Neural crest cell (in vitro differentiated cells): ENCODE measurements around the gene NEDD1. TPM values are rescaled to one million over a fixed set of nuclear protein-coding genes. Genes with fewer than 3 reads are reported as not detected.
A peak's percentile ranks its signal among the peaks of the same experiment; 100 is the strongest.

Experiments used
- DNase-seq: peaks from one replicate; pipeline ENCODE4 v3.0.0; 2021; ENCODE audit warnings: low read depth, mixed read lengths, low spot score
- H3K27ac Mint-ChIP-seq: one replicate; pipeline ENCODE4 v1.8.0; 2021; ENCODE audit warnings: mild to moderate bottlenecking, mixed read lengths; ENCODE audit not compliant: unreplicated experiment
- H3K27me3 Mint-ChIP-seq: 2 replicates; pipeline ENCODE4 v1.8.0; 2021; ENCODE audit warnings: low read depth, mild to moderate bottlenecking, mixed read lengths
- H3K36me3 Mint-ChIP-seq: 2 replicates; pipeline ENCODE4 v1.8.0; 2021; ENCODE audit warnings: low read depth, mild to moderate bottlenecking, mixed read lengths
- H3K4me1 Mint-ChIP-seq: 2 replicates; pipeline ENCODE4 v1.8.0; 2021; ENCODE audit warnings: mixed read lengths
- H3K4me3 Mint-ChIP-seq: one replicate; pipeline ENCODE4 v1.8.0; 2021; ENCODE audit warnings: mild to moderate bottlenecking, mixed read lengths
- H3K9me3 Mint-ChIP-seq: 2 replicates; pipeline ENCODE4 v1.8.0; 2021; ENCODE audit warnings: mixed read lengths
- CTCF ChIP-seq: fragments of 200-600 bp; sonication (generic); conservative IDR thresholded peaks from 2 replicates; pipeline ENCODE4 v1.5.0; 2021; ENCODE audit warnings: antibody characterized with exemption, mild to moderate bottlenecking
- total RNA-seq: library from RNA; stranded (reverse); gene quantifications from 2 replicates; pipeline ENCODE4 v1.2.1, GENCODE V29; 2021

Gene NEDD1
- total RNA-seq, 1 donor from 2014 or later = 37.3 TPM

GRCh38 chr12:96988919-96989318, 81.9 kb downstream of the NEDD1 start:
- peaks cover 73% of the 10 kb centered on the region for H3K4me1 Mint-ChIP-seq
- TF ChIP-seq CTCF = no peak
- H3K36me3 Mint-ChIP-seq = no peaks in the 10 kb centered on the region
- H3K4me3 Mint-ChIP-seq = no peak overlapping the region
- H3K9me3 Mint-ChIP-seq = no peaks in the 10 kb centered on the region
- H3K27me3 Mint-ChIP-seq = peaks cover 3% of the 10 kb centered on the region
- no peak for DNase-seq
- peak overlapping the region; percentile 44 for H3K27ac Mint-ChIP-seq

GRCh38 chr12:96989916-96990315, 82.9 kb downstream of the NEDD1 start:
- DNase-seq = no peak
- peak overlapping the region; percentile 81 for H3K27ac Mint-ChIP-seq
- no peaks in the 10 kb centered on the region for H3K9me3 Mint-ChIP-seq
- peak; percentile 65 for TF ChIP-seq CTCF
- H3K36me3 Mint-ChIP-seq = no peaks in the 10 kb centered on the region
- H3K4me1 Mint-ChIP-seq = peaks cover 82% of the 10 kb centered on the region
- peak overlapping the region; percentile 2 for H3K4me3 Mint-ChIP-seq
- H3K27me3 Mint-ChIP-seq = peaks cover 3% of the 10 kb centered on the region

- H3K27me3 Mint-ChIP-seq = no peaks in the 10 kb centered on the region
- H3K9me3 Mint-ChIP-seq = peaks cover 2% of the 10 kb centered on the region
- H3K4me3 Mint-ChIP-seq = peak overlapping the region; percentile 44
- no peak for DNase-seq
- no peak for TF ChIP-seq CTCF
- peaks cover 58% of the 10 kb centered on the region for H3K4me1 Mint-ChIP-seq
- H3K27ac Mint-ChIP-seq = peak overlapping the region; percentile 86
- H3K36me3 Mint-ChIP-seq = no peaks in the 10 kb centered on the region
Observed at GRCh38 chr12:96994900-96995299, 87.8 kb downstream of the NEDD1 start.

- Mint-ChIP-seq H3K27me3 (no peaks in the 10 kb centered on the region), H3K9me3 (peaks cover 2% of the 10 kb centered on the region), H3K4me1 (peaks cover 48% of the 10 kb centered on the region), H3K36me3 (no peaks in the 10 kb centered on the region), H3K4me3 (peak overlapping the region; percentile 50), H3K27ac (peak overlapping the region; percentile 96)
- DNase-seq = no peak
- TF ChIP-seq CTCF = no peak
Observed at GRCh38 chr12:96995861-96996260, 88.8 kb downstream of the NEDD1 start.

- no peak for DNase-seq
- TF ChIP-seq CTCF = no peak
- Mint-ChIP-seq H3K9me3 (peaks cover 4% of the 10 kb centered on the region), H3K27me3 (no peaks in the 10 kb centered on the region), H3K4me3 (no peak overlapping the region), H3K27ac (no peak overlapping the region), H3K4me1 (peaks cover 42% of the 10 kb centered on the region), H3K36me3 (no peaks in the 10 kb centered on the region)
Observed at GRCh38 chr12:96997797-96998484, 90.9 kb downstream of the NEDD1 start.
